CD14-positive monocyte (primary cell): ENCODE results near the gene AMBRA1. TPM values are rescaled to one million over a fixed set of nuclear protein-coding genes. Genes with fewer than 3 reads are reported as not detected.
A peak's percentile ranks its signal among the peaks of the same experiment; 100 is the strongest.

Experiments
- DNase-seq, 3 donors: peaks; one replicate each; pipeline ENCODE4 v3.0.0-alpha.2; 2011 to 2022
- H2AFZ ChIP-seq: 2 replicates; pipeline ENCODE4 v1.6.0; 2012; ENCODE audit warnings: mild to moderate bottlenecking, low read depth, low read length, inconsistent platforms; ENCODE audit not compliant: insufficient read depth, poor library complexity, severe bottlenecking
- H3K27ac ChIP-seq, 2 donors: 1 replicate in 1 of 2; 2 replicates in 1 of 2; pipeline ENCODE4 v1.5.1; 2012 to 2013; ENCODE audit warnings: low read length in 2 of 2, control low read depth in 1 of 2, inconsistent platforms in 1 of 2, low read depth in 1 of 2, mild to moderate bottlenecking in 1 of 2
- H3K27me3 ChIP-seq, 2 donors: one replicate each; pipeline versions ENCODE4 v1.6.0 to v1.6.1; 2011 to 2013; ENCODE audit warnings: low read length in 2 of 2; ENCODE audit not compliant: control insufficient read depth in 2 of 2, insufficient read depth in 2 of 2
- H3K36me3 ChIP-seq, 2 donors: replicated peaks in 1 of 2; 1 replicate in 1 of 2; 2 replicates in 1 of 2; pipeline versions ENCODE4 v1.5.1 to v1.6.1; 2012 to 2013; ENCODE audit warnings: low read length in 2 of 2, control low read depth in 1 of 2, inconsistent platforms in 1 of 2, mild to moderate bottlenecking in 1 of 2; ENCODE audit not compliant: insufficient read depth in 2 of 2, control insufficient read depth in 1 of 2
- H3K4me1 ChIP-seq, 2 donors: 1 replicate in 1 of 2; 2 replicates in 1 of 2; pipeline versions ENCODE4 v1.5.1 to v1.6.1; 2012 to 2013; ENCODE audit warnings: low read length in 2 of 2, control low read depth in 1 of 2, inconsistent platforms in 1 of 2, mild to moderate bottlenecking in 1 of 2, moderate library complexity in 1 of 2; ENCODE audit not compliant: insufficient read depth in 2 of 2, control insufficient read depth in 1 of 2
- H3K4me2 ChIP-seq: replicated peaks from 2 replicates; pipeline ENCODE3; 2012; ENCODE audit warnings: low read length, moderate library complexity, mild to moderate bottlenecking; ENCODE audit not compliant: poor library complexity, severe bottlenecking; ENCODE audit errors: extremely low read depth
- H3K4me3 ChIP-seq, 3 experiments: fragments of 200-600 bp in 1 of 3; sonication (generic) in 1 of 3; replicated peaks in 1 of 3; 1 replicate in 2 of 3; 2 replicates in 1 of 3; pipeline ENCODE4 v1.5.1; 2011 to 2013; ENCODE audit warnings: low read length in 3 of 3, mild to moderate bottlenecking in 3 of 3, control low read depth in 2 of 3, low read depth in 2 of 3, inconsistent platforms in 1 of 3, moderate library complexity in 1 of 3
- H3K79me2 ChIP-seq: 2 replicates; pipeline ENCODE4 v1.6.0; 2012; ENCODE audit warnings: mild to moderate bottlenecking, control low read depth, inconsistent platforms, low read length, moderate library complexity; ENCODE audit not compliant: insufficient read depth
- H3K9ac ChIP-seq: 2 replicates; pipeline ENCODE4 v1.6.0; 2017; ENCODE audit warnings: low read length, mild to moderate bottlenecking; ENCODE audit not compliant: insufficient read depth, poor library complexity, severe bottlenecking
- H3K9me3 ChIP-seq, 2 donors: replicated peaks in 1 of 2; 1 replicate in 1 of 2; 2 replicates in 1 of 2; pipeline versions ENCODE4 v1.5.1 to v1.6.1; 2012 to 2013; ENCODE audit warnings: low read length in 2 of 2, control low read depth in 1 of 2; ENCODE audit not compliant: control insufficient read depth in 1 of 2, insufficient read depth in 1 of 2
- H4K20me1 ChIP-seq: 2 replicates; pipeline ENCODE4 v1.6.0; 2012; ENCODE audit warnings: mild to moderate bottlenecking, low read length, control low read depth, moderate library complexity; ENCODE audit not compliant: insufficient read depth
- H3K27ac Mint-ChIP-seq, 7 donors: one replicate each; pipeline ENCODE4 v1.8.0; 2020; ENCODE audit warnings: mild to moderate bottlenecking in 7 of 7, mixed read lengths in 7 of 7, moderate library complexity in 6 of 7, inconsistent platforms in 2 of 7
- H3K27me3 Mint-ChIP-seq, 3 donors: one replicate each; pipeline ENCODE4 v1.8.0; 2021 to 2022; ENCODE audit warnings: low read depth in 3 of 3, mild to moderate bottlenecking in 3 of 3, mixed read lengths in 3 of 3, moderate library complexity in 3 of 3, inconsistent platforms in 1 of 3
- H3K36me3 Mint-ChIP-seq, 2 donors: one replicate each; pipeline ENCODE4 v1.8.0; 2020; ENCODE audit warnings: mixed read lengths in 2 of 2, inconsistent platforms in 1 of 2, mild to moderate bottlenecking in 1 of 2
- H3K4me1 Mint-ChIP-seq: one replicate; pipeline ENCODE4 v1.8.0; 2020; ENCODE audit warnings: mild to moderate bottlenecking, mixed read lengths
- H3K4me3 Mint-ChIP-seq, 2 donors: one replicate each; pipeline ENCODE4 v1.8.0; 2020; ENCODE audit warnings: mild to moderate bottlenecking in 2 of 2, mixed read lengths in 2 of 2, moderate library complexity in 1 of 2
- H3K9me3 Mint-ChIP-seq, 7 donors: one replicate each; pipeline ENCODE4 v1.8.0; 2020 to 2022; ENCODE audit warnings: mixed read lengths in 7 of 7, mild to moderate bottlenecking in 6 of 7, moderate library complexity in 6 of 7, inconsistent platforms in 2 of 7
- CTCF ChIP-seq: fragments of 200-600 bp; IDR thresholded peaks from one replicate; pipeline ENCODE4 v1.8.0; 2022; ENCODE audit warnings: antibody characterized with exemption, mild to moderate bottlenecking
- WGBS: methylation state at CpG from one replicate; pipeline ENCODE4 v1.1.5; 2013; ENCODE audit warnings: missing lambda C conversion rate; ENCODE audit not compliant: insufficient coverage; 5-methylcytosine and 5-hydroxymethylcytosine counted together
- intact Hi-C, 2 donors: fragments of 100-400 bp; cut with micrococcal nuclease; formaldehyde crosslinking; loops; one replicate each; pipeline versions ENCODE4 v1.15.0 to v1.15.1; 2023
- polyA plus RNA-seq, 3 donors: library from polyadenylated mRNA; depleted of rRNA in 1 of 3; unstranded in 2 of 3; stranded (reverse) in 1 of 3; fragments of 300-500 nt in 2 of 3; fragments of >200 nt in 1 of 3; fragmentation: Illumina TruSeq in 2 of 3; gene quantifications; 1 replicate in 2 of 3; 2 replicates in 1 of 3; pipeline ENCODE4 v1.2.3, GENCODE V29; 2012 to 2021

Gene AMBRA1
- polyA plus RNA-seq, 3 donors, result 2.1 to 6.1 (median 3.8) TPM

GRCh38 chr11:46594785-46595184 is 962 bp upstream of the AMBRA1 start:
- Histone ChIP-seq H3K9ac (no peak overlapping the region), H4K20me1 (peaks cover 24% of the 10 kb centered on the region), H3K4me2 (peak overlapping the region; percentile 88), H3K36me3 (no peaks in the 10 kb centered on the region), H3K79me2 (peaks cover 40% of the 10 kb centered on the region), H3K4me3 (no peak overlapping the region), H3K27me3 (no peaks in the 10 kb centered on the region), H3K4me1 (peaks cover 14 to 29% of the 10 kb centered on the region in 2 donors), H3K9me3 (no peaks in the 10 kb centered on the region), H3K27ac (peak overlapping the region in 1 of 2 donors; percentile 88), H2AFZ (peak overlapping the region; percentile 97)
- Mint-ChIP-seq H3K4me1 (peaks cover 33% of the 10 kb centered on the region), H3K27me3 (peaks cover 0 to 3% (median 0%) of the 10 kb centered on the region in 3 donors), H3K27ac (peak overlapping the region in 1 of 7 donors; percentile 8), H3K36me3 (peaks cover 0 to 6% of the 10 kb centered on the region in 2 donors), H3K9me3 (peaks cover 0 to 2% (median 0%) of the 10 kb centered on the region in 7 donors), H3K4me3 (no peak overlapping the region)
- no peak for TF ChIP-seq CTCF
- intact Hi-C loops, result no loop called here
- 95% methylated on average over 5 of the region's 10 CpGs for WGBS
- DNase-seq, result no peak

- H3K9ac ChIP-seq, result peak overlapping the region; percentile 87
- peak in 1 of 3 donors; percentile 53 for DNase-seq
- no CpG with 5 or more reads among the region's 3 CpGs for WGBS
- Mint-ChIP-seq H3K4me1 (peaks cover 36% of the 10 kb centered on the region), H3K4me3 (peak overlapping the region; percentile 94 to 99), H3K36me3 (peaks cover 0 to 6% of the 10 kb centered on the region in 2 donors), H3K9me3 (peaks cover 0 to 2% (median 0%) of the 10 kb centered on the region in 7 donors), H3K27ac (peak overlapping the region; percentile 84 to 96 (median 90)), H3K27me3 (peaks cover 0 to 3% (median 0%) of the 10 kb centered on the region in 3 donors)
- intact Hi-C loops, result no loop called here
- peaks cover 45% of the 10 kb centered on the region for H3K79me2 ChIP-seq
- H2AFZ ChIP-seq, result peak overlapping the region; percentile 97
- H3K4me2 ChIP-seq, result peak overlapping the region; percentile 88
- H3K36me3 ChIP-seq, result no peaks in the 10 kb centered on the region
- H4K20me1 ChIP-seq, result peaks cover 28% of the 10 kb centered on the region
- H3K27me3 ChIP-seq, result no peaks in the 10 kb centered on the region
- no peak for TF ChIP-seq CTCF
- H3K9me3 ChIP-seq, result no peaks in the 10 kb centered on the region
- H3K4me3 ChIP-seq, result peak overlapping the region; percentile 75 to 91 (median 83)
- peaks cover 15 to 29% of the 10 kb centered on the region in 2 donors for H3K4me1 ChIP-seq
- H3K27ac ChIP-seq, result peak overlapping the region in 1 of 2 donors; percentile 88
Observed at GRCh38 chr11:46594374-46594700, 514 bp upstream of the AMBRA1 start.
